Measurements from ENCODE around the gene ESPN.
"Not testable (repeated sequence)": the region's sequence is repeated elsewhere in the genome, so short reads cannot be mapped to it uniquely, and the experiment has no call there.

Gene ESPN

DNA sequence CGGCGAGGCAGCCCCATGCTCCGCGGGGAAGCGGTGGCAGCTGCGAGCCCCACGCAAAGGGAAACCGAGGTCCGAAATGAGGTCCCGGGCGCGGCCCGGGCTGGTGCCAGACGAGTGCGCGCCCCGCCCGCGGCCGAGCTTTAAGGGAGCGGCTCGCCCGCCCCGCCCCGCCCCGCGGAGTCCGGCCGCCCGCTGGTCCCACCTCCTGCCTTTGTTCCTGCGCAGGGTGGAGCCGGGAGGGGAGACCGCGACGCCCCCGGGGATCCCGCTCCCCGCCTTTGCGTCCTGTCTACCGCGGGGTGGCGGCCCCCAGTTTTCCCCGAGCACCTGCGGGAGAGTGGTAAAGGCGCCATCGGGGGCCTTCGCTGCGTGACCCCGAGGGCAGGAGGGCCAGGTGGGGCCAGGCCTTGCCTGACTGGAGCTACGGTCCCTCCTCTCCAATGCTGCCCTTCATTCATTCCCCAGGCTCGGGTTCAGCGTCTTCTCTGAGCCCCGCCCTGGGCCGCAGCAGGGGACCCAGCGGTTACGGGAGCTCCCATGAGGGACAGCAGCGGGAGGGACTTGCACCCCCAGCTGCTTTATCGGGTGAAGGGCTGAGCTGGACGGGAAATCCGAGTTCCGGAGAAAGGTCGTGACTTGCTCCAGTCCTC lies 4.6 kb upstream of the ESPN start, which contains the start of gene HES2:
Gene HES2 (minus strand): TSS at position 116 of the 650 bp plus-strand sequence. CDS start 99 bp downstream, at position 17.
- no peaks in the 10 kb centered on the region for H3K79me2 ChIP-seq (ENCODE audit: control insufficient read depth, insufficient read depth, low read length, unreplicated experiment)
- H3K27me3 ChIP-seq (ENCODE audit: insufficient read depth, low read length): peaks cover 73% of the 10 kb centered on the region
- H3K36me3 ChIP-seq (ENCODE audit: insufficient read depth, low read length): no peaks in the 10 kb centered on the region
- H3K4me3 ChIP-seq (ENCODE audit: low read depth, low read length): peak within 1 kb of the TSS; percentile 68
- H3K4me1 ChIP-seq (ENCODE audit: control insufficient read depth, insufficient read depth, low read length, unreplicated experiment): peaks cover 27% of the 10 kb centered on the region
- H3K27ac ChIP-seq (ENCODE audit: low read depth, low read length): no peak within 1 kb of the TSS
- no peak within 1 kb of the TSS for H2AFZ ChIP-seq (ENCODE audit: low read length, unreplicated experiment)

DNA sequence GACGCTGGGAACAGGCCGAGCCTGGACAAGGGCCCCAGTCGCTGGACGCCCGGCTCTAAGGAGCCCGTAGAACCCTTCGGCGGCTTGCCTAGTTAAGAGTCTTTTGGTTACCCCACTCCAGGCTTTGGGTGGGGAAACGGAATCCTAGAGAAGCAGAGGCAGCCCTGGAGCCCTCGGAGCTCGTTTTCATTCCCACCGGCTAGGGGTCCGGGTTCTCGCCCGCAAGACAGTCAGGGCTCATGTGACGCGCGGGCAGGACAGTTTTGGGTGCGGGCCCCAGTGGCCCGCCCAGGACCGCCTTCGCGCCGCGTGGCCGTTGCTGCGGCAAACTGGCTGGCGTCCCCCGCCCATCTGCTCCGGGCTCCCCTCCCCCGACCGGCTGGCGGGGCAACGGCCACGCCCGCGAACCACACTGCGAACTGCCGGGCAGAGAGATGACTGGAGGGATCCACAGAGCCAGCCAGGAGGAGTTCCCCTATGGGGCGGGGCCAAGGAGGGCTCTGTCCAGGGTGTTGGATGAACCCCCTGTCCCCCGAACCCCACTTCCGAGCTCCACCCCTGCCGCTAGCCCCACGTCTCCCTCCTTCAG lies 4.0 kb upstream of the ESPN start:
- Histone ChIP-seq H2AFZ (ENCODE audit: low read length, unreplicated experiment) (no peak overlapping the region), H3K27me3 (ENCODE audit: insufficient read depth, low read length) (peaks cover 75% of the 10 kb centered on the region), H3K4me3 (ENCODE audit: low read depth, low read length) (peak overlapping the region; percentile 68), H3K36me3 (ENCODE audit: insufficient read depth, low read length) (no peaks in the 10 kb centered on the region), H3K27ac (ENCODE audit: low read depth, low read length) (no peak overlapping the region), H3K79me2 (ENCODE audit: control insufficient read depth, insufficient read depth, low read length, unreplicated experiment) (no peaks in the 10 kb centered on the region), H3K4me1 (ENCODE audit: control insufficient read depth, insufficient read depth, low read length, unreplicated experiment) (peaks cover 27% of the 10 kb centered on the region)

DNA sequence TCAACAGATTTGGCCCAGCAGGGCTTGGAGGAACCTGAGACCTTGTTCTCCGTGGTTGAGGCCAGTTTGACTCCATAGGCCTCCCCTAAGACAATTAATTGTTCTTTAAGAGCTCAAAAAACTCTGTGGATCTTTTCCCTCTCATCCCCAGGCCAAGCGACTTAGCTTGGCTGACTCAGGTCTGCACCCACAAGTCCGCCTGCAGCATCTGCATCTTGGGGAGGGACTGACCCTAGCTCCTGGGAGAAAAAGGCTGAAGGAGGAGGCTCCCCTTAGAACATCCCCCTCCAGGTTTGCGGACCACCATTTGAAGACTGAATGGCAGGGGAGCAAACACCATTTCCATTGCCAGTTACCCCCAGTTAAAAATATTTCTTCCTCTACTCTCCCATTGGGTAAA lies 3.3 kb upstream of the ESPN start:
- Histone ChIP-seq H3K27ac (ENCODE audit: low read depth, low read length) (no peak overlapping the region), H3K4me1 (ENCODE audit: control insufficient read depth, insufficient read depth, low read length, unreplicated experiment) (peaks cover 27% of the 10 kb centered on the region), H3K79me2 (ENCODE audit: control insufficient read depth, insufficient read depth, low read length, unreplicated experiment) (no peaks in the 10 kb centered on the region), H3K36me3 (ENCODE audit: insufficient read depth, low read length) (no peaks in the 10 kb centered on the region), H3K27me3 (ENCODE audit: insufficient read depth, low read length) (peaks cover 71% of the 10 kb centered on the region), H3K4me3 (ENCODE audit: low read depth, low read length) (no peak overlapping the region), H2AFZ (ENCODE audit: low read length, unreplicated experiment) (no peak overlapping the region)

DNA sequence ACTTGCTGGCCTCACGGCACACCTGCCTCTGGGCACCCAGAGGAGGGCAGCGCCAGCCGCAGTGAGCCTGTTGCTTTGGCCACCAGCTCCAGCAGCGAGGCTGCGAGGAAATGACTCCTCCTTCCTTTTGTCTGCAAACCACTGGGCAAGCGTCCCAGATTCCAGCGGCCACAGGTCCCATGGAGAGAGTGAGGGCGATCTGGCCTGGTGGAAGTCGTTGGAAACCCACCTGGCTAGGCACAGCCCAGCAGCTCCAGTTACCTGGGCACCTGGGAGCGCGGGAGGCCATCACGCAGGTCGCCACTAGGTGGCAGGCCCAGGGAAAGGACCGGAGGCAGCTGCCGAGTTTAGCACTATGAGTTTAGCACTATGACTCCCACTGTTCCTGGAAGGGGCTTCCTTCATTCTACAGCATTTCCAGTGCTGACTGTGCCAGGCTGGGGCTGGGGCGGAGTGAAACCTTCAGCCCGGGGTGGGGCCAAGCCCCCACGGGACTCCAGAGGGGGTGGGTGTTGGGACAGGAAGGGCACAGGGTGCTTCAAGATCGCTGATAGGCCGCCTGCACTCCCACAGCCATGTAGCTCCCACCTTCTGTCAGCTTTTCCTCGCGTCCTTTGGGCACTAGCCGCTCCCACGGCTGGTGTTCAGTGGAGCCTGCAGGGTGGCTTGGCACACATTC lies 1.1 kb upstream of the ESPN start:
- Histone ChIP-seq H3K79me2 (ENCODE audit: control insufficient read depth, insufficient read depth, low read length, unreplicated experiment) (no peaks in the 10 kb centered on the region), H3K4me3 (ENCODE audit: low read depth, low read length) (peak overlapping the region; percentile 16), H3K27ac (ENCODE audit: low read depth, low read length) (no peak overlapping the region), H3K4me1 (ENCODE audit: control insufficient read depth, insufficient read depth, low read length, unreplicated experiment) (peaks cover 27% of the 10 kb centered on the region), H3K36me3 (ENCODE audit: insufficient read depth, low read length) (no peaks in the 10 kb centered on the region), H2AFZ (ENCODE audit: low read length, unreplicated experiment) (no peak overlapping the region), H3K27me3 (ENCODE audit: insufficient read depth, low read length) (peaks cover 49% of the 10 kb centered on the region)

DNA sequence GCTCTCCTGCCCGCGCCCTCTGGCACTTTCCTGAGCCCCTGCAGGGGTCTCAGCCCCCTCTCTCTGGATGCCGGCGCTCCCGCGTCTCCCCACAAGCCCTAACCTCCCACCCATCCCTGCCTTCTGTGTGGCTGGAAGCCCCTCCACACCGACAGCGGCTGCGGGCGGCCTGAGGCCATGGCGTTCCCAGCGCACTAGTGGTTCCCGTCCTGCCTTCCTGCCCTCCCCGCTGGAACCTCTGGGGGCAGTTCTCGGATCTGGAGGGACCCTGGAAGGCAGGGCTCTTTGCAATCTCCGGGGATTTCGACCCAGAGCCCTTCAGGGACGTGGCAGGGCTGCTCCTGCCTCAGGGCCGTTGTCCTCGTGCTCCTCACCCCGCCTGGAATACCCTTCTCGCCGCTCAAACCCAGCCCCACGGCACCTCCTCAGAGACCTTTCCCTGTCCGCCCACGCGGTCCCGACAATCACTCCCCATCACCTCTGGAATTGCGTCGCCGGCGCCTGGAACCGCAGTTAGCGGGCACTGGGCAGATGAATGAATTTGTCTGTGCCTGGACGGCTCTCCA lies 493 bp upstream of the ESPN start:
- Histone ChIP-seq H3K27ac (ENCODE audit: low read depth, low read length) (no peak overlapping the region), H3K4me1 (ENCODE audit: control insufficient read depth, insufficient read depth, low read length, unreplicated experiment) (peaks cover 27% of the 10 kb centered on the region), H3K4me3 (ENCODE audit: low read depth, low read length) (peak overlapping the region; percentile 16), H3K79me2 (ENCODE audit: control insufficient read depth, insufficient read depth, low read length, unreplicated experiment) (no peaks in the 10 kb centered on the region), H2AFZ (ENCODE audit: low read length, unreplicated experiment) (no peak overlapping the region), H3K27me3 (ENCODE audit: insufficient read depth, low read length) (peaks cover 43% of the 10 kb centered on the region), H3K36me3 (ENCODE audit: insufficient read depth, low read length) (no peaks in the 10 kb centered on the region)

DNA sequence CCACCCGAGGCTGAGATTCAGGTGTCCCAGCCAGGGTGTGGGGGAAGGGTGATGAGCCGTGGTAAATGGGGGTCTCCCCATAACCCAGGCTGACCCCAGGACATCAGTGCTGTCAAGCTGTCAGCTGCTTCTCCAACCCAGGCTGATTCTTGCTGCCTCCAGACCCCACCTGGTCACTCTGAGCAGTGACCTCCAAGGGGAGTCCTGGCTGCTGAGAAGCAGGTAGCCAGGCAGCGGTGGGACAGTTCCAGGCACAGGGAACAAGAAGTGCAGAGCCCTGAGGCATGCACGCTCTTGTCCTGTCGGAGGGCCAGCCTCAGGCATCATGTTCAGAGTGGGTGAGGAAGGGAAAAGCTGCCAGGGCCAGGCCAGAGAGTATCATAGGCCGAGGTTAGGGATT lies 1.1 kb downstream of the ESPN start:
- Histone ChIP-seq H2AFZ (ENCODE audit: low read length, unreplicated experiment) (no peak overlapping the region), H3K4me3 (ENCODE audit: low read depth, low read length) (no peak overlapping the region), H3K36me3 (ENCODE audit: insufficient read depth, low read length) (no peaks in the 10 kb centered on the region), H3K79me2 (ENCODE audit: control insufficient read depth, insufficient read depth, low read length, unreplicated experiment) (no peaks in the 10 kb centered on the region), H3K27ac (ENCODE audit: low read depth, low read length) (no peak overlapping the region), H3K27me3 (ENCODE audit: insufficient read depth, low read length) (peaks cover 32% of the 10 kb centered on the region), H3K4me1 (ENCODE audit: control insufficient read depth, insufficient read depth, low read length, unreplicated experiment) (peaks cover 20% of the 10 kb centered on the region)

DNA sequence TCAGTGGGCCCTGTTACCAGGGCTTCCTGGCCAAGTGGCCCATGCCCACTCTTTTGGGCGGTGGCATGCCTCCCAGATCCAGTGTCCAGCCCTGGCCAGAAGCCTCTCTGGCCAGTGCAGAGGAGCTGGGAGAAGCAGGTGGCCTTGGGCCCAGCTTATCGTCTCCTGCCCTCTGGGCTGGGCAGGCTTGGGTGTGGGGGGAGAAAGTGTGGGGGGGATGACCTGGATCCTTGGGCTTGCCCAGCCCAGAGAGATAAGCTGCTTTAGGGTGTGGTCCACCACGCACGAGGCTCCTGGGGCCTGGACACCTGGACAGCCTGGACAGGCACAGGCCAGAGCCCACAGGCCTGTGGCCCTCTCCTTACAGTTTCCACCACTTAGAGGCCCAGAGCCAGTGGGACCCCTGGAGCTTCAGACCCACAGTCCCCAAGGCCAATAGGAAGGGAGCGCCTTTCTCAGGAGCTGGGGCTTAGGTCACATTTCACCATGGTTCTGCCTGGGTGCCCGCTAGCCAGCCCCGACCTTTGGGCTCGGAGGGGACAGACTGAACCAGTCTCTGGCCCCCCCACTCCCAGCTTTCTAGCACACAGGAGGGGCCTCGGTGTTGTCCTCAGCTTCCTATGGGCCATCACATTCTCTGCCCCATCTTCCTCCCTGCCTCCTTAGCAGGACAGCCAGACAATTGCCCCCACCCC lies 1.8 kb downstream of the ESPN start:
- Histone ChIP-seq H3K27me3 (ENCODE audit: insufficient read depth, low read length) (peaks cover 27% of the 10 kb centered on the region), H3K4me3 (ENCODE audit: low read depth, low read length) (no peak overlapping the region), H3K27ac (ENCODE audit: low read depth, low read length) (no peak overlapping the region)

DNA sequence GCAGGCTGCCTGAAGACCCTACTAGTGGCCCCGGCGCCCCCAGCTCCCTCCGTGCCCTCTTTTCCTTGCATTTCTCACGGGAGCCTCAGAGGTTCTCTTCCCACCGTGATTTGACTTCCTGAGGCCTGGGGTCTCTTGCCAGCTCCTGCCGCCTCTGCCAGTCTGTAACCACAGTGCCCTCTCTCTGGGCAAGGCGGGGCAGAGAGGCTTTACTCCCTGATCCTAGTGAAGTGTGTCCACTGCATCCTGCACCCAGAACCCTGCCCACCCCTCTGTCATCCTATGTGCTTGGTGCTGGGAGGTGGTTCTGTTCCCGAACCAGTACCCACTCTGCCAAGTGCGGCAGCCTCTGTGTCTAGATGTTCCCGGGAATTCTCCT lies 2.4 kb downstream of the ESPN start:
- Histone ChIP-seq H3K4me3 (ENCODE audit: low read depth, low read length) (no peak overlapping the region), H3K36me3 (ENCODE audit: insufficient read depth, low read length) (no peaks in the 10 kb centered on the region), H3K27me3 (ENCODE audit: insufficient read depth, low read length) (peaks cover 27% of the 10 kb centered on the region), H3K27ac (ENCODE audit: low read depth, low read length) (no peak overlapping the region), H3K4me1 (ENCODE audit: control insufficient read depth, insufficient read depth, low read length, unreplicated experiment) (peaks cover 14% of the 10 kb centered on the region), H2AFZ (ENCODE audit: low read length, unreplicated experiment) (no peak overlapping the region), H3K79me2 (ENCODE audit: control insufficient read depth, insufficient read depth, low read length, unreplicated experiment) (no peaks in the 10 kb centered on the region)

More for the DNA sequence above, 1.8 kb downstream of the ESPN start:
- Histone ChIP-seq H3K4me1 (ENCODE audit: control insufficient read depth, insufficient read depth, low read length, unreplicated experiment) (peaks cover 20% of the 10 kb centered on the region), H3K79me2 (ENCODE audit: control insufficient read depth, insufficient read depth, low read length, unreplicated experiment) (no peaks in the 10 kb centered on the region), H3K36me3 (ENCODE audit: insufficient read depth, low read length) (no peaks in the 10 kb centered on the region), H2AFZ (ENCODE audit: low read length, unreplicated experiment) (no peak overlapping the region)

DNA sequence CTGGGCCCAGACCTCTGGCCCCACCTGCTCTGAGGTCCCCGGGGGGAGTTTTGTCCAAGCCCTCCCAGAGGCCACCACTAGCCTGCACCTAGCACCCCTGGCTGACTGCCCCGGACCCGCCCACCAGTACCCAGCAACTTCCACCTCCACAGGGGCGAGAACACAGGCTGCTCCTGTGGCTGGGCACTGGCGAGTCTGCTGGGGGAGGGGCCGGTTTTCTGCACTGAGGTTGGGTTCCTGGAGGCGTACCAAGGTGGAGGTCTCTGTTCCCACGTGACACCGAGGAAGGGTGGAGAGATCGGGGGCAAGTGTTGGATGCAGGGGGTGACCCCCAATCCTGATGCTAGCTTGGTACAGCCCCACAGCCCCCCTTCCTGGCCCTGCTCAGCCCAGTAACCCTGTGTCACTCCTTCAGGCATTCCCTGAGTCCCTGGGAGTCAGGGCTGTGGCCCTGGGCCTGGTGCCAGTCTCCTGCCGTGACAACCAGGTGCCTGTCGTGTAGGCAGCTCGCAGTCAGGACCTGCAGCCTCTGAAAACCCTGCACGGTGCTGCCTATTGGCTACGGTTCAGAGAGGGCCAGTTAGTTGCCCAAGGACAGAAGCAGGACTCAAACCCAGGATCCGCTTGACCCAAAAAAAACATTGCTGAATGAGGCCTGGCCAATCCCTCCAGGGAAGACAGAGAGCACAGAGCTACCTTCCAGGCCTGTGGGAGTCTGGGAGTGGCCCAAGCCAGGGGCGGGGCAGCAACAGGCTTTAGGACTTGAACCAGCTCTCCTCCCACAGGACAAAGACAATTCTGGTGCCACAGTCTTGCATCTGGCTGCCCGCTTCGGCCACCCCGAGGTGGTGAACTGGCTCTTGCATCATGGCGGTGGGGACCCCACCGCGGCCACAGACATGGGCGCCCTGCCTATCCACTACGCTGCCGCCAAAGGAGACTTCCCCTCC lies 3.1 kb downstream of the ESPN start:
- Histone ChIP-seq H3K4me1 (ENCODE audit: control insufficient read depth, insufficient read depth, low read length, unreplicated experiment) (peaks cover 10% of the 10 kb centered on the region), H3K79me2 (ENCODE audit: control insufficient read depth, insufficient read depth, low read length, unreplicated experiment) (no peaks in the 10 kb centered on the region), H3K27me3 (ENCODE audit: insufficient read depth, low read length) (peaks cover 27% of the 10 kb centered on the region), H3K27ac (ENCODE audit: low read depth, low read length) (no peak overlapping the region), H3K4me3 (ENCODE audit: low read depth, low read length) (no peak overlapping the region), H2AFZ (ENCODE audit: low read length, unreplicated experiment) (no peak overlapping the region), H3K36me3 (ENCODE audit: insufficient read depth, low read length) (no peaks in the 10 kb centered on the region)

DNA sequence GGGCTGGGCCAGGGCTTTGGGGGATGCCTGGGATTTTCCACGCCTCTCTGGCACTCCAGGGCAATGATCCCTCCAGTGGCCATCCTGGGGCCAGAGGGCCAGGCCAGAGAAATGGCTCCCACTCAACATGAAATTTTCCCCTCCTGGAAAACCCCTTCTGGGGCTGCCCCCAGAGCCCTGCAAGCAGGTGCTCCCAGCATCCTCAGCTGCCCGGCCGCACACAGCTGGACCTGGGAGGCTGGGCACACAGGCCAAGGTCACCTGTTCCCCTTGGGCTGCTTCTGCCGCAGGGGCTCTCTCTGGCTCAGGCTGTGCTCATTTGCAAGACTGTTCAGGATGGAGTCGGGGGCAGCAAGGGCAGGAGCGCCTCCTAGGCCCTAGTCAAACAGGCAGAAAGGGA lies 3.9 kb downstream of the ESPN start:
- not testable (repeated sequence) for H3K79me2 ChIP-seq (ENCODE audit: control insufficient read depth, insufficient read depth, low read length, unreplicated experiment); H3K27ac ChIP-seq (ENCODE audit: low read depth, low read length); H3K4me1 ChIP-seq (ENCODE audit: control insufficient read depth, insufficient read depth, low read length, unreplicated experiment); H2AFZ ChIP-seq (ENCODE audit: low read length, unreplicated experiment); H3K4me3 ChIP-seq (ENCODE audit: low read depth, low read length); H3K36me3 ChIP-seq (ENCODE audit: insufficient read depth, low read length)
- H3K27me3 ChIP-seq (ENCODE audit: insufficient read depth, low read length): peaks cover 27% of the 10 kb centered on the region
